Erythroblast (primary cell): ENCODE measurements around the gene ID3.
"Not testable (repeated sequence)": the region's sequence is repeated elsewhere in the genome, so short reads cannot be mapped to it uniquely, and the experiment has no call there.

Experiments
- DNase-seq, 2 experiments: peaks; one replicate each; lab custom pipeline; 2025; lab: John Stamatoyannopoulos, UW
- GATA1 ChIP-seq: IDR thresholded peaks from 2 replicates; pipeline ENCODE4 v1.6.1; 2011; ENCODE audit warnings: low read depth, mild to moderate bottlenecking, control low read depth, low read length, moderate library complexity
- POLR2A ChIP-seq: IDR thresholded peaks from 2 replicates; pipeline ENCODE4 v1.6.1; 2011; ENCODE audit warnings: mild to moderate bottlenecking, low read length

Gene ID3

DNA sequence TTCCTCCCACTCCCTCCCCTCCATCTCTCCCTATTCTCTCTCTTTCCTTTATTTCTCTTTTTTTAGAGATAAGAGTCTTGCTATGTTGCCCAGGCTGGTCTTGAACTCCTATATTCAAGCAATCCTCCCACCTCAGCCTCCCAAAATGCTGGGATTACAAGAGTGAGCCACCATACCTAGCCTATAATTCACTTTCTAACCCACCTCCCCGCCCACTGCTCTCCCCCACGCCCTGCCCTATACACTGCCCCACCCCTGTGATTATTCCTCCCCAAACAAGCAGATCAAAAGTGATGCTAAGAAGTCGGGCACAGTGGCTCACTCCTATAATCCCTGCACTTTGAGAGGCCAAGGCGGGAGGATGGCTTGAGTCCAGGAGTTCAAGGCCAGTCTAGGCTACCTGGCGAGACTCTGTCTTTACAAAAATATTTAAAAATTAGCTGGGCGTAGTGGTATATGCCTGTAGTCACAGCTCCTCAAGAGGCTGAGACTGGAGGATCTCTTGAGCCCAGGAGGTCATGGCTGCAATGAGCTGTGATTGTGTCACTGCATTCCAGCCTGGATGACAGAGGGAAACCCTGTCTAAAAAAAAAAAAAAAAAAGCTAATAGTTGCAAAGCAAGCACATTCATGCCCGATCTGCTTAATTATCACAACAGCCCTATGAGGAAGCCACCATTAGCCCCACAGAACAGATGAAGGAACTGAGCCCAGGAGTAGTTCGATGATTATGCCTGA lies 15.4 kb downstream of the ID3 start:
- no peak for DNase-seq
- no peak for TF ChIP-seq POLR2A
- no peak for TF ChIP-seq GATA1

DNA sequence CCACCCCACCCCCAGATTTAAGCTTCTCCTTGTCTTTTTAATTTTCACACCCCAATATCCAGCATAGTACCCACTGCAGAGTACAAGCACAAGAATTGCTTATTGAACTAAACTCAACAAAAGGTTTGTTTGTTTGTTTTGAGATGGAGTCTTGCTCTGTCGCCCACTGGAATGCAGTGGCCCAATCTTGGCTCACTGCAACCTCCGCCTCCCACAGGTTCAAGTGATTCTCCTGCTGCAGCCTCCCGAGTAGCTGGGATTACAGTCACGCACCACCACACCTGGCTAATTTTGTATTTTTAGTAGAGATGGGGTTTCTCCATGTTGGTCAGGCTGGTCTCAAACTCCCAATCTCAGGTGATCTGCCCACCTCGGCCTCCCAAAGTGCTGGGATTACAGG lies 16.4 kb downstream of the ID3 start:
- not testable (repeated sequence) for DNase-seq

DNA sequence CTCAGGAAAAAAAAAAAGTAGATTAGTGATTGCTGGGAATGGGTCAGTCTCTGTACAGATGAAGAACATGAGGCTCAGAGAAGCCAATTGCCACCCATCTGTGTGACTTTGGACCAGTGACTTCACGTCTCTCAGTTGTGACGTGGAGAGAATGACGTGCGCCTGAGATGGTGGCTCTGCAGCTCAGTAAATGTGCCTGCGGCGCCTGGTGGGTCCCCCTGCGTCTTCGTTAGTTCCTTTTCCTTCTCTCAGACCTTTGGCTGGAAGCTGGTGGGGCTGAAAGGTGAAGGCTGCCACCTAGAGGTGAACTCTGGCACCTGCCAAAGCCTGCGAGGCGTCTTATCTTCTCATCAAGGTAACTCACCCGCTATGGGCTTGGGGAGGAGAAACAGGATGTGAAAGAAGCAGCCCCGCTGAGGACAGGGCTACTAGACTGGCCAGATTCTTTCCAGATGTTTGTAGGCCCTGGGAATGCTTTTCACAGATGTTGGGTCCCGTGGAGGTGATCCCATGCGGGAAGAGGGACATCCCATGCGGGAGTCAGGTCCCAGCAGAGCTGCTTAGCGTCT lies 19.5 kb downstream of the ID3 start:
- no peak for TF ChIP-seq GATA1
- TF ChIP-seq POLR2A, result no peak
- DNase-seq, result peak; percentile 94 to 95

DNA sequence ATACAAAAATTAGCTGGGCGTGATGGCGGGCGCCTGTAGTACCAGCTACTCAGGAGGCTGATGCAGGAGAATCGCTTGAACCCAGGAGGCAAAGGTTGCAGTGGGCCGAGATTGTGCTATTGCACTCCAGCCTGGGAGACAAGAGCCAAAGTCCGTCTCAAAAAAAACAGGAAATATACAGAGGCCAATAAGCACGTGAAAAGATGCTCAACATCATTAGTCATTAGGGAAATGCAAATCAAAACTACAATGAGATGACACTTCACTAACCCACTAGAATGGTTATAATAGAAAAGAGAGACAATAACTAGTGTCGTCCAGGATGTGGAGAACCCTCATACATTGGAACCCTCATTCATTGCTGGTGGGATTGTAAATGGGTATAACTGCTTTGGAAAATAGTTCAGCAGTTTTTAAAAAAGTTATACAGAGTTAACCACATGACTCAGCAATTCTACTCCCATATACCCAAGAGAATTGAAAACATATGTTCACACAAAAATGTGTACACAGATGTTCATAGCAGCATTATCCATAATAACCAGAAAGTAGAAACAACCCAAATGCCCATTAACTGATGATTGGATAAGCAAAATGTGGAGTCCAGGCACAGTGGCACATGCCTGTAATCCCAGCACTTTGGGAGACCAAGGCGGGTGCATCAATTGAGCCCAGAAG lies 21.9 kb downstream of the ID3 start:
- peak in 1 of 2 experiments; percentile 43 for DNase-seq
- TF ChIP-seq GATA1 (no peak), POLR2A (no peak)

DNA sequence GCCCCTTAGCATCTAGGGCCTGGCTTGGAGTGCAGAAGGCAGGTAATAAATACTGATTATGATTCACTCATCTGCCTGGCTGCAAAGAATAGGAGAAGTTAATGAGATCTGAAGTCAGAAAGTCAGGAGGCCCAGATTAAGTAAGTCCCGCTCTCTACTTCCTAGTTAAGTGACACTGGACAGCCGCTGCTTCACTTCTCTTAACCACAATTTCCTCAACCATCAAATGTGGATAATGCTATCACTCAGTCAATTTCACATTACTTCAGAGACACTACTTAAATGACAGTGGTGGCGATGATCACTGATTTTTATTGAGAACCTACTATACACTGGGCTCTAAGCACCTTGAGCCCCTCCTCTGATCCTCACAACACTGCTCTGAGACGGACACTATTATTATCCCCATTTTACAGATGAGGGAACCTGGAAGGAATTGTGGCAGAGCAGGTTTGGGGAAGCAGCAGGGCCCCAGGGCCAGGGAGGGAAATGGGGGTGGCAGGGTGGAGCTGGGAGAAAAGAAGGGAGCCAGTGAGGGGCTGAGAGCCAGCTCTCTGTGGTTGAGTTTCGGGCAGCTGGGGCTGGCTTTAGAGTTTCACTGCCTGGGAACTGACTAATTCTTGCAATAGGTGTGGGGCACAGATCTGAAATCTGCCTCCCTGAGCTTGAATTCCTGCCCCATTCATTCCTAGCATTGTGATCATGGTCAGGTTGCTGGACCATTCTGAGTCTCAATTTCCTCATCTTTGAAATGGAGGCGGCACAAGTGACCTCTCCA lies 25.9 kb downstream of the ID3 start:
- DNase-seq, result no peak

DNA sequence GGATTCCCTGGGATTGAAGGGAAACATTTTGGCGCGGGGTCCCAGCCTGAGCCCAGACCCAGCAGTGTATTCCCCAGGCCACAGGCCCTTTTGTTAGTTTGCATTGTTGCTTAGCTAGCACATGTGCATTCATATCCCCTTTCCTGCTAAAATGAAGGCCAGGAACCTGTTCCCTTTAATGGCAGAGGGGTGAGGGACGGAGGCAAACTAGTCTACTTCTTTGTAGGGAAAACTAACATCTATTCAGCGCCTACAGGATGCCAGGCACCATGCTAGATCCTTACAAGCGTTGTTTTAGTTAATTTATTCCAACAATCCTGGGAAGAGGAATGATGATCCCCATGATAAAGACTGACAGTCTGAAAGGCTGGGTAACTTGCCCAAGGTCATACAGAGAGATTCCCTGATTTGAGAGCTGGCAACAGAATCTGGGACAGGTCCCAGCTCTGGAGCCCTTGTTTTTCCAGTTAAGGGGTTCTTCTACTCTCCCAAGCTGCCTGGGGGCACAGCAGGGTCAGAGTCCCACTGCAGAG lies 27.7 kb downstream of the ID3 start:
- no peak for TF ChIP-seq GATA1
- no peak for TF ChIP-seq POLR2A
- DNase-seq, result no peak

More for the DNA sequence above, 25.9 kb downstream of the ID3 start:
- TF ChIP-seq GATA1, result no peak
- no peak for TF ChIP-seq POLR2A

DNA sequence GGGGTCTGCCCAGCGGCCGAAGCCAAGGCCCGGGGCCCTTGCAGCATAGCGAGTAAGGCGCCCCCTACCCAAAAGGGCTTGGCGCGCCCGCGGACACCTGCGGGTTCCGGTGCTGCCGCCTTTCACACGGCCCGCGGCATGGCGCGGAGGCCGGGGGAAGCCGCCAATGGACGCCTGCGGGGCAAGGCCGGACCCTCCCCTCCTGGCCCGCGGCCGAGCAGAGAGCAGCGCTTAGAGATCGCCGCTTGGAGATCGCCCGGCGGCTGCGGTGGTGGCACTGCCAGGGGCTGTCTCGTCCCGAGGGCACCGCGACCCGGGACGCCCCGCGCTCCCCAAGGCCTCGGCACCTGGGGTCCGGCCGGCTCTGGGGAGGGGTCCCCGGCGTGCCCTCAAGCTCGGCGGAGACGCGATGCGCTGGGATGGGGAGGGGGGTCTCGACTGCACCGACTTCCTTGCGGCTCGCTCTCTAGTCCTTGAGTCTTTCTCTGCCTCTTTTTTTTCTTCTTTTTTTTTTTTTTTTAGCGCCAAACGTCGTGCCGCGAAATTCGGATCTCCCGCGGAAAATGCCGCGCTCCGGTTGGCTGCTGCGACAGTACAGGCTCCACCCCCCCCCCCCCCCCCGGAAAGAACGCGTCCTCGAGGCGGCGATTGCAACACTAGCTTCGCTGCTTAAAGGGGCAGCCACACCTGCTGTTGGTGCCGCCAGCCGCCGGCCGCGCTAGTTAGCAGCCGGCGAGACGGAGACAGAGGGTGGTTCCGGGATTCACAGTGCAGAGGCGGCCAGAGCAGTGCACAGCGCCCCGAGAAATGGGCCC lies 28.3 kb downstream of the ID3 start, which contains the start of gene E2F2:
Gene E2F2, minus strand, starts transcription at position 487 of the 815 bp plus-strand sequence. Its CDS starts 440 bp downstream, at position 47.
- TF ChIP-seq POLR2A, result peak; percentile 62
- no peak for TF ChIP-seq GATA1
- DNase-seq, result peak; percentile 95

DNA sequence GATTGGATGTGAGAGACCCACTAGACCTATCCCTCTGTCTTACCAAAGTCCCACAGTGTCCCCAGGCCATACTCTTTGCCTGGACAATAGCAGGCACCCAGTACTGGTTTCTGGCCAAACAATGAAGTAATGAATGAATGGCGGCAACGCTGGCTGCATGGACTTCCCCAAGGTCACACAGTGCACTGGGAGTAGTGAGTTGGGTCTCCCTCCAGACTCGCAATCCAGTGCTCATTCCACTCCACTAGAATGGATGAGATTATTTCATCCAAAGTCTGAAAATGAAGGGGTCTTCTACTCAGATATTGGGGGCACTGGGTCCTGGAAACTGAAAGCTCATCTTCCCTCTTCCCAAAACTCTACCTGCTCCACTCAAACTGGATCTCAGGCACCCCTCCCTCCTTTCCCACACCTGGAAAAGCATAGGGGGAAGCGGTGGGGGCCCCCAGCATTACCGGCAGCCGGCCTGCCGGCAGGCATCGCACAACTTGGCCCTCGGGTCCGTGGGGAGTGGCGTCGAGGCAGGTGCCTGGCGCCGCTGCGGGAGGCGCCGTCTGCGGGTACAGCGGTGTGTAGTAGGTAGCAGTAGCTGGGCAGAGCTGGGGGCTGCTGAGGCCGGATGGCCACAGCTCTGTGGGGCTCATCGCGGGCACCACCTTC lies 29.1 kb downstream of the ID3 start:
- TF ChIP-seq POLR2A (no peak), GATA1 (no peak)
- peak in 1 of 2 experiments; percentile 77 for DNase-seq

DNA sequence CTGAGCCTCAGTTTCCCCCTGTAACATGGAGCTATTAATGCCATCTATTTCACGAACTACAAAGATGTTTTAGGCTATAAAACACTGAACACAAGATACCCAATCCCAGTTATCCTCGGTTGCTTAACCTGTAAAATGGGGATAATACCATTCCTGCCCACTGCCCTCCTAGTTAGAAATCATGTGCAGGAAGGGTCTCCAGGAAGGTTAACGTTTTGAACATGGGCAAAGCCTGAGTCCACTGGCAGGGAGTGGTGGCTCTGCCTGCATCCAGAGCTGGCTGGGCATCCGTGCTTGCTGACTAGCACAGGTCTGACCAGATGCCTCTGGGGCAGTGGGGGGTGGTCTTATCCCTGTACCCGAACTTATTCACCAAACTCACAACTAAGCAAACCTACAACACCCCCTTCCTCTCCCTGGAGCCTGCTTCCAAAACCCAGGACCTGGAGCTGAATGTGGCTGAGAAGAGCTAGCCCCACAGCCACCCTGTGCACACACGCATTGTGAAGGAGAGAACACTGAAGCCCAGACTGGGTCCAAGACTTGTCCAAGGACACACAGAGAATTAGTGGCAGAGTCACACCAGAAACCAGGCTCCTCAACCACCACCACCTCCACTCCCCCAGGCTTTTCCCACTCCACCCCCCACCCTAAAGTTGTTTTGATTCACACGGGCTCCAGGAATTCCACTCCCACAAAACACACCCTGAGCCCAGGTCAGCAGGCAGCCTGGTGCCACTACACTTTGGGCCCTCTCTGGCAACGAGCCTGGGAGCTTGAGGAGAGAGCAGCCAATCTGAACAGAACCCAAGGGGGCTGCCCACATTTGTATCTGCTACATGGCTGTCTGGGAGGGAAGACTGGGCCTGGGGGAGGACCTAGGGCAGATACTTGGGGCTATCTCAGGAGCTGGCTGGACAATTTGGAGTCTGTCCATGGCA lies 29.9 kb downstream of the ID3 start:
- DNase-seq, result peak; percentile 82 to 93
- TF ChIP-seq POLR2A (peak; percentile 42), GATA1 (no peak)

DNA sequence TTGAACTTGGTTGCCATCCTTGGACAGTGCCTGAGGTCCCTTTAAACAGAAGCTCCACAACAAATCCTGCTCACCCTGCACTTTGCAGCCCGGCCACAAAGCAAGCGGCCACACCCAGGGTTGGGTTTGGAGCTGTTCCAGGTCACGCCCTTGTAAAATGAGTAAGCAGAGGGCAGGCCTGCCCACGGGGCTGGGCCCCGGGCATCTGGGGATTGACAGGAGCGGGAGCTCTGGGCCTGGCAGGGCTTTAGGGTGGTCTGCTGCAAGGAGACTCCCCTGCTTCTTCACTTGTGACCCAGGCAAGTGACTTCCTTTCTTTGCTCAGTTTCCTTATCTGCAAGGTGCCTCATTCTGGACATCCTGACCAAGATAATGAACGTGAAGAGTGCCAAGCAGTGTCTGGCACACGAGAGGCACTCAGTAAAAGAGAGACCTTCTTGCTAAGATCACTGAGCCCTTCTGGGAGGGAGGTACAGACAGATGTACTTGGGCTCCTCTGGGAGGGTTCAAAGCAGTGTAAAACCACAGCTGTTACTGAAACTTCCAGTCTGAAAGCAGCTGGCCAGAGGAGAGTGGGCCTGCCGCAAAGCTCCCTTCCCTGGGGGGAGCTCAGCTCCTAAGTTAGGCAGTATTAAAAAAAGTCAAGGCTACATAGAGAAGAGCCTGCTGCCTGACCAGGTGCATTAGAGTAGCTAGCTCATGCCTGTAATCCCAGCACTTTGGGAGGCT lies 30.9 kb downstream of the ID3 start:
- DNase-seq, result peak; percentile 96
- peak; percentile 97 for TF ChIP-seq POLR2A
- TF ChIP-seq GATA1, result no peak

DNA sequence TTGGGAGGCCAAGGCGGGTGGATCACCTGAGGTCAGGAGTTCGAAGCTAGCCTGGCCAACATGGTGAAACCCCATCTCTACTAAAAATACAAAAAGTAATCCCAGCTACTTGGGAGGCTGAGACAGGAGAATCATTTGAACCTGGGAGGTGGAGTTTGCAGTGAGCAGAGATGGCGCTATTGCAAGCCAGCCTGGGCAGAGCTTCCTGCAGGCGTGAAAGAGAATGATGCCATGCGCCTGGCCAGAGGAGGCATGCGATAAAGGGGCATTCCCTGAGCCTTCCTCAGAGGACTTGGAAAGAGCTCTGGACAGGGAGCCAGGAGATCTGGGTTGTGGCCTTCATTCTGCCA lies 31.4 kb downstream of the ID3 start:
- no peak for DNase-seq
- TF ChIP-seq POLR2A, result no peak
- TF ChIP-seq GATA1, result no peak
